GM12878 (cell line): Measurements from ENCODE around the gene AFG1L. TPM values are rescaled to one million over a fixed set of nuclear protein-coding genes. Genes with fewer than 3 reads are reported as not detected.
A peak's percentile ranks its signal among the peaks of the same experiment; 100 is the strongest.

ENCODE experiments used
- CREM ChIP-seq: IDR thresholded peaks from 2 replicates; pipeline ENCODE4 v1.6.1; 2014; ENCODE audit warnings: antibody characterized with exemption, low read depth
- EZH2 ChIP-seq: IDR thresholded peaks from 2 replicates; pipeline ENCODE4 v1.6.1; 2012; ENCODE audit warnings: low read depth, mild to moderate bottlenecking, control low read depth, inconsistent platforms, low read length, borderline replicate concordance; ENCODE audit not compliant: control insufficient read depth
- JUND ChIP-seq: IDR thresholded peaks from 2 replicates; pipeline ENCODE4 v1.6.1; 2012; ENCODE audit warnings: low read depth, mild to moderate bottlenecking, low read length, improper control_type of control experiment, moderate library complexity
- NFYB ChIP-seq: IDR thresholded peaks from 2 replicates; pipeline ENCODE4 v1.6.1; 2011; ENCODE audit warnings: low read depth, mild to moderate bottlenecking, low read length, improper control_type of control experiment, moderate library complexity; ENCODE audit not compliant: insufficient read depth
- NR2C1 ChIP-seq: fragments of 450-650 bp; IDR thresholded peaks from 2 replicates; pipeline ENCODE4 v1.6.1; 2017; ENCODE audit warnings: antibody characterized with exemption, mild to moderate bottlenecking, moderate library complexity
- PML ChIP-seq: IDR thresholded peaks from 2 replicates; pipeline ENCODE4 v1.6.1; 2012; ENCODE audit warnings: low read length, inconsistent platforms
- POLR2AphosphoS5 ChIP-seq: IDR thresholded peaks from 2 replicates; pipeline ENCODE4 v1.6.1; 2011; ENCODE audit warnings: mild to moderate bottlenecking, low read length, inconsistent platforms
- RUNX3 ChIP-seq: IDR thresholded peaks from 2 replicates; pipeline ENCODE4 v1.6.1; 2012; ENCODE audit warnings: low read length, inconsistent platforms
- SIN3A ChIP-seq: IDR thresholded peaks from 2 replicates; pipeline ENCODE4 v1.6.1; 2012; ENCODE audit warnings: low read depth, low read length, improper control_type of control experiment
- STAT3 ChIP-seq: IDR thresholded peaks from 2 replicates; pipeline ENCODE4 v1.6.1; 2011; ENCODE audit warnings: low read depth, low read length, improper control_type of control experiment
- SUZ12 ChIP-seq: fragments of 200-600 bp; sonication (generic); IDR thresholded peaks from one replicate; pipeline ENCODE4 v1.6.1; 2018; ENCODE audit warnings: antibody characterized with exemption, mild to moderate bottlenecking; ENCODE audit not compliant: unreplicated experiment
- TARDBP ChIP-seq: IDR thresholded peaks from 2 replicates; pipeline ENCODE4 v1.6.1; 2016; ENCODE audit warnings: borderline replicate concordance
- ZNF24 ChIP-seq: fragments of 450-650 bp; IDR thresholded peaks from 2 replicates; pipeline ENCODE4 v1.6.1; 2017; ENCODE audit warnings: antibody characterized with exemption, mild to moderate bottlenecking
- ZSCAN29 ChIP-seq: fragments of 450-650 bp; IDR thresholded peaks from 2 replicates; pipeline ENCODE4 v1.6.1; 2017; ENCODE audit warnings: mild to moderate bottlenecking, moderate library complexity
- polyA plus RNA-seq, 11 experiments: library from polyadenylated mRNA; depleted of rRNA in 4 of 11; unstranded in 6 of 11; stranded (reverse) in 5 of 11; fragments of >200 nt; fragmentation: Nextera tagmentation in 4 of 11; fragmentation: Illumina TruSeq in 1 of 11; extraction: Ambion mirVana in 4 of 11; extraction: Trizol in 1 of 11; gene quantifications; 1 replicate in 1 of 11; 2 replicates in 10 of 11; pipeline versions ENCODE4 v1.2.1 to v1.2.3, GENCODE V29; 2011 to 2016; ENCODE audit warnings: inconsistent platforms in 2 of 11, missing spikeins in 2 of 11, low read depth in 1 of 11
- total RNA-seq, 4 experiments: library from RNA; depleted of rRNA in 3 of 4; stranded (reverse); fragments of >200 nt in 3 of 4; fragmentation: Illumina TruSeq in 1 of 4; extraction: Trizol in 1 of 4; gene quantifications; 2 replicates each; pipeline versions ENCODE4 v1.2.1 to v1.2.3, GENCODE V29; 2013 to 2021
- TF ChIP-seq, protein P1 (sequence below): fragments of 150-350 bp; IDR thresholded peaks from 2 replicates; pipeline ENCODE4 v1.6.1; 2016; ENCODE audit warnings: low read depth, low read length
- TF ChIP-seq, protein P2 (sequence below): fragments of 450-650 bp; formaldehyde crosslinking; IDR thresholded peaks from 2 replicates; pipeline ENCODE4 v1.4.0; 2022; ENCODE audit warnings: mild to moderate bottlenecking, moderate library complexity
- TF ChIP-seq, protein P3 (sequence below): fragments of 450-650 bp; IDR thresholded peaks from 2 replicates; pipeline ENCODE4 v1.6.1; 2017; ENCODE audit warnings: low read depth, mild to moderate bottlenecking, moderate library complexity
- TF ChIP-seq, protein P4 (sequence below): IDR thresholded peaks from 2 replicates; pipeline ENCODE4 v1.6.1; 2012; ENCODE audit warnings: mild to moderate bottlenecking, low read depth, low read length

AFG1L gene
- total and polyA plus RNA-seq, 10 of the 15 experiments (the other 5 are each of a cell fraction or from before 2014, with no cell fraction given) = 2.3 to 9.0 (median 4.3) TPM

DNA sequence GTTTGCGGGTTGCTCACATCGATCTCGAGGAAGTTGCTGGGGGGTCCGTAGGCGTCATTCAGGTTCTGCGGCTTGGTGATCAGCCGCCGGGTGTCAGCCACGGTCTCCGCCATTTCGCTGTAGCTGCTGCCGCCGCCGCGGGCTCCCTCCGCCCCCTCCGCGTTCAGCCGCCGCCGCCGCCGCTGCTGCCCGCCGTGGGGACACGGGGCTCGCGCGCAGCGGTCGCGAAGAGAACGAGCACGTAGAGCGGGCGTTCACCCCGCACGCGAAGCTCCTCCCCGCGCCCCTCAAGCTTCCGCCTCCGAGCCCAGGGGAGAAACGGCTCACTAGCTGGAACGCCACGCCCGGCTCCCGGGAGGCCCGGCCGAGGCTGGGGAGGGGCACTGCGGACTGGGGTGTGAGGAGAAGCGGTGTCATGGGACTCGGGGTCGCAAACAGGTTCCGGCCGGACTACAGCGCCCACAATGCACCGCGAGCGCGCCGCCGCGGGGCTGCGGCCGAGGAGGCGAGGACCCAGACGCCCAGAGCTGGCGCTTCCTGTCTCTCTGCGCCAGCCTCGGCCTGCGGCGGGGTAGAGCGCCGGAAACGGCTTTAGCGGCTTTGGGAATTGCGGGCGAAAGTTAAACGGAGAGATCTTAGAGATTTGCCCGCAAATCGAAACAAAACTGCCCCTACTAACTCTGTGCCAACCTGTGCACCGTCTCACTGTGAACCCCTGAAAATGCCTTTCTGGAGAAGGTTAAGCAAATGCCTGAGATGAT, 33.9 kb upstream of the AFG1L start, which contains the start of gene SNX3 (continued):
- TF ChIP-seq EZH2 (no peak), PML (peak; percentile 85), NFYB (no peak), STAT3 (no peak), ZNF24 (peak; percentile 48; the same call in 1 of the 2 replicates), SIN3A (no peak), TARDBP (0 out of 2 replicates have a peak, but pooled peaks have one; percentile 26), NR2C1 (peak; percentile 47), ZSCAN29 (no peak), RUNX3 (peak; percentile 75), POLR2AphosphoS5 (peak; percentile 89), JUND (no peak), SUZ12 (no peak), CREM (peak; percentile 58; the same call in 1 of the 2 replicates)
- TF ChIP-seq, protein P1, sequence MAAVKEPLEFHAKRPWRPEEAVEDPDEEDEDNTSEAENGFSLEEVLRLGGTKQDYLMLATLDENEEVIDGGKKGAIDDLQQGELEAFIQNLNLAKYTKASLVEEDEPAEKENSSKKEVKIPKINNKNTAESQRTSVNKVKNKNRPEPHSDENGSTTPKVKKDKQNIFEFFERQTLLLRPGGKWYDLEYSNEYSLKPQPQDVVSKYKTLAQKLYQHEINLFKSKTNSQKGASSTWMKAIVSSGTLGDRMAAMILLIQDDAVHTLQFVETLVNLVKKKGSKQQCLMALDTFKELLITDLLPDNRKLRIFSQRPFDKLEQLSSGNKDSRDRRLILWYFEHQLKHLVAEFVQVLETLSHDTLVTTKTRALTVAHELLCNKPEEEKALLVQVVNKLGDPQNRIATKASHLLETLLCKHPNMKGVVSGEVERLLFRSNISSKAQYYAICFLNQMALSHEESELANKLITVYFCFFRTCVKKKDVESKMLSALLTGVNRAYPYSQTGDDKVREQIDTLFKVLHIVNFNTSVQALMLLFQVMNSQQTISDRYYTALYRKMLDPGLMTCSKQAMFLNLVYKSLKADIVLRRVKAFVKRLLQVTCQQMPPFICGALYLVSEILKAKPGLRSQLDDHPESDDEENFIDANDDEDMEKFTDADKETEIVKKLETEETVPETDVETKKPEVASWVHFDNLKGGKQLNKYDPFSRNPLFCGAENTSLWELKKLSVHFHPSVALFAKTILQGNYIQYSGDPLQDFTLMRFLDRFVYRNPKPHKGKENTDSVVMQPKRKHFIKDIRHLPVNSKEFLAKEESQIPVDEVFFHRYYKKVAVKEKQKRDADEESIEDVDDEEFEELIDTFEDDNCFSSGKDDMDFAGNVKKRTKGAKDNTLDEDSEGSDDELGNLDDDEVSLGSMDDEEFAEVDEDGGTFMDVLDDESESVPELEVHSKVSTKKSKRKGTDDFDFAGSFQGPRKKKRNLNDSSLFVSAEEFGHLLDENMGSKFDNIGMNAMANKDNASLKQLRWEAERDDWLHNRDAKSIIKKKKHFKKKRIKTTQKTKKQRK = no peak
- TF ChIP-seq, protein P2, sequence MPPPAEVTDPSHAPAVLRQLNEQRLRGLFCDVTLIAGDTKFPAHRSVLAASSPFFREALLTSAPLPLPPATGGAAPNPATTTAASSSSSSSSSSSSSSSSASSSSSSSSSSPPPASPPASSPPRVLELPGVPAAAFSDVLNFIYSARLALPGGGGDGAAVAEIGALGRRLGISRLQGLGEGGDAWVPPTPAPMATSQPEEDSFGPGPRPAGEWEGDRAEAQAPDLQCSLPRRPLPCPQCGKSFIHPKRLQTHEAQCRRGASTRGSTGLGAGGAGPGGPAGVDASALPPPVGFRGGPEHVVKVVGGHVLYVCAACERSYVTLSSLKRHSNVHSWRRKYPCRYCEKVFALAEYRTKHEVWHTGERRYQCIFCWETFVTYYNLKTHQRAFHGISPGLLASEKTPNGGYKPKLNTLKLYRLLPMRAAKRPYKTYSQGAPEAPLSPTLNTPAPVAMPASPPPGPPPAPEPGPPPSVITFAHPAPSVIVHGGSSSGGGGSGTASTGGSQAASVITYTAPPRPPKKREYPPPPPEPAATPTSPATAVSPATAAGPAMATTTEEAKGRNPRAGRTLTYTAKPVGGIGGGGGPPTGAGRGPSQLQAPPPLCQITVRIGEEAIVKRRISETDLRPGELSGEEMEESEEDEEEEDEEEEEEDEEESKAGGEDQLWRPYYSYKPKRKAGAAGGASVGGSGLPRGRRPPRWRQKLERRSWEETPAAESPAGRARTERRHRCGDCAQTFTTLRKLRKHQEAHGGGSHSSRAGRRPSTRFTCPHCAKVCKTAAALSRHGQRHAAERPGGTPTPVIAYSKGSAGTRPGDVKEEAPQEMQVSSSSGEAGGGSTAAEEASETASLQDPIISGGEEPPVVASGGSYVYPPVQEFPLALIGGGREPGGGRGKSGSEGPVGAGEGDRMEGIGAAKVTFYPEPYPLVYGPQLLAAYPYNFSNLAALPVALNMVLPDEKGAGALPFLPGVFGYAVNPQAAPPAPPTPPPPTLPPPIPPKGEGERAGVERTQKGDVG (CRISPR knock-in tag) = peak; percentile 13; the same call in 1 of the 2 replicates
- TF ChIP-seq, protein P3, sequence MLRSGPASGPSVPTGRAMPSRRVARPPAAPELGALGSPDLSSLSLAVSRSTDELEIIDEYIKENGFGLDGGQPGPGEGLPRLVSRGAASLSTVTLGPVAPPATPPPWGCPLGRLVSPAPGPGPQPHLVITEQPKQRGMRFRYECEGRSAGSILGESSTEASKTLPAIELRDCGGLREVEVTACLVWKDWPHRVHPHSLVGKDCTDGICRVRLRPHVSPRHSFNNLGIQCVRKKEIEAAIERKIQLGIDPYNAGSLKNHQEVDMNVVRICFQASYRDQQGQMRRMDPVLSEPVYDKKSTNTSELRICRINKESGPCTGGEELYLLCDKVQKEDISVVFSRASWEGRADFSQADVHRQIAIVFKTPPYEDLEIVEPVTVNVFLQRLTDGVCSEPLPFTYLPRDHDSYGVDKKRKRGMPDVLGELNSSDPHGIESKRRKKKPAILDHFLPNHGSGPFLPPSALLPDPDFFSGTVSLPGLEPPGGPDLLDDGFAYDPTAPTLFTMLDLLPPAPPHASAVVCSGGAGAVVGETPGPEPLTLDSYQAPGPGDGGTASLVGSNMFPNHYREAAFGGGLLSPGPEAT = peak; percentile 71
- TF ChIP-seq, protein P4, sequence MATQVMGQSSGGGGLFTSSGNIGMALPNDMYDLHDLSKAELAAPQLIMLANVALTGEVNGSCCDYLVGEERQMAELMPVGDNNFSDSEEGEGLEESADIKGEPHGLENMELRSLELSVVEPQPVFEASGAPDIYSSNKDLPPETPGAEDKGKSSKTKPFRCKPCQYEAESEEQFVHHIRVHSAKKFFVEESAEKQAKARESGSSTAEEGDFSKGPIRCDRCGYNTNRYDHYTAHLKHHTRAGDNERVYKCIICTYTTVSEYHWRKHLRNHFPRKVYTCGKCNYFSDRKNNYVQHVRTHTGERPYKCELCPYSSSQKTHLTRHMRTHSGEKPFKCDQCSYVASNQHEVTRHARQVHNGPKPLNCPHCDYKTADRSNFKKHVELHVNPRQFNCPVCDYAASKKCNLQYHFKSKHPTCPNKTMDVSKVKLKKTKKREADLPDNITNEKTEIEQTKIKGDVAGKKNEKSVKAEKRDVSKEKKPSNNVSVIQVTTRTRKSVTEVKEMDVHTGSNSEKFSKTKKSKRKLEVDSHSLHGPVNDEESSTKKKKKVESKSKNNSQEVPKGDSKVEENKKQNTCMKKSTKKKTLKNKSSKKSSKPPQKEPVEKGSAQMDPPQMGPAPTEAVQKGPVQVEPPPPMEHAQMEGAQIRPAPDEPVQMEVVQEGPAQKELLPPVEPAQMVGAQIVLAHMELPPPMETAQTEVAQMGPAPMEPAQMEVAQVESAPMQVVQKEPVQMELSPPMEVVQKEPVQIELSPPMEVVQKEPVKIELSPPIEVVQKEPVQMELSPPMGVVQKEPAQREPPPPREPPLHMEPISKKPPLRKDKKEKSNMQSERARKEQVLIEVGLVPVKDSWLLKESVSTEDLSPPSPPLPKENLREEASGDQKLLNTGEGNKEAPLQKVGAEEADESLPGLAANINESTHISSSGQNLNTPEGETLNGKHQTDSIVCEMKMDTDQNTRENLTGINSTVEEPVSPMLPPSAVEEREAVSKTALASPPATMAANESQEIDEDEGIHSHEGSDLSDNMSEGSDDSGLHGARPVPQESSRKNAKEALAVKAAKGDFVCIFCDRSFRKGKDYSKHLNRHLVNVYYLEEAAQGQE = no peak
